HepG2 (cell line): ENCODE results near the gene GJB5. TPM values are rescaled to one million over a fixed set of nuclear protein-coding genes. Genes with fewer than 3 reads are reported as not detected.
A peak's percentile ranks its signal among the peaks of the same experiment; 100 is the strongest.

Source experiments
- HOXA3 ChIP-seq: sonication (generic); formaldehyde crosslinking; IDR thresholded peaks from 2 replicates; pipeline ENCODE4 v1.5.0; 2020; ENCODE audit warnings: missing genetic modification reagents
- MAFF ChIP-seq: IDR thresholded peaks from 2 replicates; pipeline ENCODE4 v1.6.1; 2011; ENCODE audit warnings: low read depth, low read length, improper control_type of control experiment
- NR2C2 ChIP-seq: sonication (generic); formaldehyde crosslinking; IDR thresholded peaks from 2 replicates; pipeline ENCODE4 v1.4.0; 2020; ENCODE audit warnings: missing genetic modification reagents, mild to moderate bottlenecking, moderate library complexity, borderline replicate concordance
- SCMH1 ChIP-seq: sonication (generic); formaldehyde crosslinking; IDR thresholded peaks from 2 replicates; pipeline ENCODE4 v1.9.0; 2021; ENCODE audit warnings: missing genetic modification reagents, mild to moderate bottlenecking, borderline replicate concordance
- SMC3 ChIP-seq: IDR thresholded peaks from 2 replicates; pipeline ENCODE4 v1.6.1; 2011; ENCODE audit warnings: low read length, improper control_type of control experiment
- TARDBP ChIP-seq: sonication (generic); formaldehyde crosslinking; IDR thresholded peaks from 2 replicates; pipeline ENCODE4 v1.8.0; 2022; ENCODE audit warnings: mild to moderate bottlenecking, missing genetic modification reagents
- ZNF335 ChIP-seq: sonication (generic); formaldehyde crosslinking; IDR thresholded peaks from 2 replicates; pipeline ENCODE4 v1.4.0; 2020; ENCODE audit warnings: missing genetic modification reagents
- ZNF501 ChIP-seq: sonication (generic); formaldehyde crosslinking; IDR thresholded peaks from 2 replicates; pipeline ENCODE4 v1.5.1; 2020; ENCODE audit warnings: mild to moderate bottlenecking, moderate library complexity, missing genetic modification reagents
- ZNF589 ChIP-seq: sonication (generic); formaldehyde crosslinking; conservative IDR thresholded peaks from 2 replicates; pipeline ENCODE4 v1.8.0; 2022; ENCODE audit warnings: mild to moderate bottlenecking, moderate library complexity, missing genetic modification reagents
- ZNF710 ChIP-seq: sonication (generic); formaldehyde crosslinking; IDR thresholded peaks from 2 replicates; pipeline ENCODE4 v1.5.0; 2020; ENCODE audit warnings: mild to moderate bottlenecking, missing genetic modification reagents, borderline replicate concordance
- ZNF773 ChIP-seq: sonication (generic); formaldehyde crosslinking; IDR thresholded peaks from 2 replicates; pipeline ENCODE4 v1.4.0; 2020; ENCODE audit warnings: missing genetic modification reagents, borderline replicate concordance
- polyA plus RNA-seq, 8 experiments: library from polyadenylated mRNA; depleted of rRNA in 3 of 8; stranded (reverse) in 7 of 8; unstranded in 1 of 8; fragments of >200 nt; fragmentation: Illumina TruSeq in 4 of 8; extraction: Trizol in 4 of 8; gene quantifications; 2 replicates each; pipeline versions ENCODE4 v1.2.1 to v1.2.3, GENCODE V29; 2011 to 2016; ENCODE audit warnings: low read depth in 4 of 8, missing spikeins in 1 of 8, mixed read lengths in 1 of 8; ENCODE audit not compliant: insufficient read depth in 1 of 8
- total RNA-seq, 5 experiments: library from RNA; depleted of rRNA; stranded (reverse); fragments of >200 nt; fragmentation: Illumina TruSeq; extraction: Trizol; gene quantifications; 2 replicates each; pipeline ENCODE4 v1.2.3, GENCODE V29; 2016; ENCODE audit warnings: low read depth in 1 of 5
- TF ChIP-seq, protein P1 (sequence below): fragments of 450-650 bp; IDR thresholded peaks from 2 replicates; pipeline ENCODE4 v1.6.1; 2016
- TF ChIP-seq, protein P2 (sequence below): sonication (generic); formaldehyde crosslinking; IDR thresholded peaks from 2 replicates; pipeline ENCODE4 v1.4.0; 2020; ENCODE audit warnings: mild to moderate bottlenecking, missing genetic modification reagents
- TF ChIP-seq, protein P3 (sequence below), 2 experiments: sonication (generic) in 1 of 2; formaldehyde crosslinking in 1 of 2; IDR thresholded peaks; 2 replicates each; pipeline versions ENCODE4 v1.4.0 to v1.6.1; 2016 to 2020; ENCODE audit warnings: borderline replicate concordance in 1 of 2, low read depth in 1 of 2, mild to moderate bottlenecking in 1 of 2, missing genetic modification reagents in 1 of 2

Gene GJB5
- total and polyA plus RNA-seq, 2 of the 13 experiments (the other 11 are each of a cell fraction or from before 2014, with no cell fraction given), result not detected

DNA sequence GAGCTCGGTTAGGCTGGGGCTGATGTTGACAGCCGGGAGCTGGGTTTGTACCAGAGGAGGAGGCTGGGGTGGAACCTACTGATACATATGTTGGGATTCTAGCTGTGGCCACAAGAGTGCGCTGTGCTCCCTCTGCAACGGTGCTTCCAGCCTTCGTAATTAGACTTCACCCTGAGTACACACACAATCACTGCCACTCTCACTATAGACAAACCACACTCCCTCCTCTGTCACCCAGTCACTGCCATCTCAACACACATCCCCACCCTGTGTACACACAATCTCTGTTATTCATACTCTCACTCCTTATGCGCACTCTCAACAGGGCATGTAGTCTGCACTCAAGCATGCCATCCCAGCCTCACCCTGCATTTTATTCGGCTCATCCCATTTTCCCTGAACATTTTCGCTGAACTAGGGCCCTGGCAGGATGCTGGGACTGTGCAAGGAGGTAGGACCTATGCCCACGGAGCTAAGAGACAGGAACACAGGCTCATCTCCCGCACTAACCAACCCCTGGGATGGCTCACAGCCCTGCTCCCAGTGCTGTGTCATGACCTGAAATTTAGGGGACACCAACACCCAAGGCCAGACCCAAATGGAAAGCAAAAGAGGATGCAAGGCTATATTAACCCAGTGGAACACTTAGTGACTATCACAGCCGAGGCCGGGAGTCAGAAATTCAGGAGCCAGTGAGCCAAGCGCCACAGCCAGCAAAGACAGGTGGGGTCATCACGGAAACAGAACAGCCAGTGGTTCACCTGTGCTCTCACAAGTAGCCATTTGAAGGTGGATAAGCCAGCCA lies 31.9 kb downstream of the GJB5 start (continued):
- TF ChIP-seq ZNF710 (CRISPR knock-in tag), result no peak
- TF ChIP-seq, protein P1, sequence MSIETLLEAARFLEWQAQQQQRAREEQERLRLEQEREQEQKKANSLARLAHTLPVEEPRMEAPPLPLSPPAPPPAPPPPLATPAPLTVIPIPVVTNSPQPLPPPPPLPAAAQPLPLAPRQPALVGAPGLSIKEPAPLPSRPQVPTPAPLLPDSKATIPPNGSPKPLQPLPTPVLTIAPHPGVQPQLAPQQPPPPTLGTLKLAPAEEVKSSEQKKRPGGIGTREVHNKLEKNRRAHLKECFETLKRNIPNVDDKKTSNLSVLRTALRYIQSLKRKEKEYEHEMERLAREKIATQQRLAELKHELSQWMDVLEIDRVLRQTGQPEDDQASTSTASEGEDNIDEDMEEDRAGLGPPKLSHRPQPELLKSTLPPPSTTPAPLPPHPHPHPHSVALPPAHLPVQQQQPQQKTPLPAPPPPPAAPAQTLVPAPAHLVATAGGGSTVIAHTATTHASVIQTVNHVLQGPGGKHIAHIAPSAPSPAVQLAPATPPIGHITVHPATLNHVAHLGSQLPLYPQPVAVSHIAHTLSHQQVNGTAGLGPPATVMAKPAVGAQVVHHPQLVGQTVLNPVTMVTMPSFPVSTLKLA, result no peak
- TF ChIP-seq, protein P2, sequence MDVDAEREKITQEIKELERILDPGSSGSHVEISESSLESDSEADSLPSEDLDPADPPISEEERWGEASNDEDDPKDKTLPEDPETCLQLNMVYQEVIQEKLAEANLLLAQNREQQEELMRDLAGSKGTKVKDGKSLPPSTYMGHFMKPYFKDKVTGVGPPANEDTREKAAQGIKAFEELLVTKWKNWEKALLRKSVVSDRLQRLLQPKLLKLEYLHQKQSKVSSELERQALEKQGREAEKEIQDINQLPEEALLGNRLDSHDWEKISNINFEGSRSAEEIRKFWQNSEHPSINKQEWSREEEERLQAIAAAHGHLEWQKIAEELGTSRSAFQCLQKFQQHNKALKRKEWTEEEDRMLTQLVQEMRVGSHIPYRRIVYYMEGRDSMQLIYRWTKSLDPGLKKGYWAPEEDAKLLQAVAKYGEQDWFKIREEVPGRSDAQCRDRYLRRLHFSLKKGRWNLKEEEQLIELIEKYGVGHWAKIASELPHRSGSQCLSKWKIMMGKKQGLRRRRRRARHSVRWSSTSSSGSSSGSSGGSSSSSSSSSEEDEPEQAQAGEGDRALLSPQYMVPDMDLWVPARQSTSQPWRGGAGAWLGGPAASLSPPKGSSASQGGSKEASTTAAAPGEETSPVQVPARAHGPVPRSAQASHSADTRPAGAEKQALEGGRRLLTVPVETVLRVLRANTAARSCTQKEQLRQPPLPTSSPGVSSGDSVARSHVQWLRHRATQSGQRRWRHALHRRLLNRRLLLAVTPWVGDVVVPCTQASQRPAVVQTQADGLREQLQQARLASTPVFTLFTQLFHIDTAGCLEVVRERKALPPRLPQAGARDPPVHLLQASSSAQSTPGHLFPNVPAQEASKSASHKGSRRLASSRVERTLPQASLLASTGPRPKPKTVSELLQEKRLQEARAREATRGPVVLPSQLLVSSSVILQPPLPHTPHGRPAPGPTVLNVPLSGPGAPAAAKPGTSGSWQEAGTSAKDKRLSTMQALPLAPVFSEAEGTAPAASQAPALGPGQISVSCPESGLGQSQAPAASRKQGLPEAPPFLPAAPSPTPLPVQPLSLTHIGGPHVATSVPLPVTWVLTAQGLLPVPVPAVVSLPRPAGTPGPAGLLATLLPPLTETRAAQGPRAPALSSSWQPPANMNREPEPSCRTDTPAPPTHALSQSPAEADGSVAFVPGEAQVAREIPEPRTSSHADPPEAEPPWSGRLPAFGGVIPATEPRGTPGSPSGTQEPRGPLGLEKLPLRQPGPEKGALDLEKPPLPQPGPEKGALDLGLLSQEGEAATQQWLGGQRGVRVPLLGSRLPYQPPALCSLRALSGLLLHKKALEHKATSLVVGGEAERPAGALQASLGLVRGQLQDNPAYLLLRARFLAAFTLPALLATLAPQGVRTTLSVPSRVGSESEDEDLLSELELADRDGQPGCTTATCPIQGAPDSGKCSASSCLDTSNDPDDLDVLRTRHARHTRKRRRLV, result no peak
- no peak for TF ChIP-seq MAFF
- no peak for TF ChIP-seq ZNF773 (CRISPR knock-in tag)
- TF ChIP-seq, protein P3, sequence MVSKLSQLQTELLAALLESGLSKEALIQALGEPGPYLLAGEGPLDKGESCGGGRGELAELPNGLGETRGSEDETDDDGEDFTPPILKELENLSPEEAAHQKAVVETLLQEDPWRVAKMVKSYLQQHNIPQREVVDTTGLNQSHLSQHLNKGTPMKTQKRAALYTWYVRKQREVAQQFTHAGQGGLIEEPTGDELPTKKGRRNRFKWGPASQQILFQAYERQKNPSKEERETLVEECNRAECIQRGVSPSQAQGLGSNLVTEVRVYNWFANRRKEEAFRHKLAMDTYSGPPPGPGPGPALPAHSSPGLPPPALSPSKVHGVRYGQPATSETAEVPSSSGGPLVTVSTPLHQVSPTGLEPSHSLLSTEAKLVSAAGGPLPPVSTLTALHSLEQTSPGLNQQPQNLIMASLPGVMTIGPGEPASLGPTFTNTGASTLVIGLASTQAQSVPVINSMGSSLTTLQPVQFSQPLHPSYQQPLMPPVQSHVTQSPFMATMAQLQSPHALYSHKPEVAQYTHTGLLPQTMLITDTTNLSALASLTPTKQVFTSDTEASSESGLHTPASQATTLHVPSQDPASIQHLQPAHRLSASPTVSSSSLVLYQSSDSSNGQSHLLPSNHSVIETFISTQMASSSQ (IDR thresholded peaks at IDR 0.05; ENCODE audit: low read depth), result no peak
- TF ChIP-seq, protein P3 (CRISPR knock-in tag; IDR thresholded peaks at IDR 0.05; ENCODE audit: borderline replicate concordance), result no peak
- TF ChIP-seq ZNF501, result 0 out of 2 replicates have a peak, but pooled peaks have one; percentile 26
- TF ChIP-seq SCMH1 (CRISPR knock-in tag), result no peak
- no peak for TF ChIP-seq ZNF335 (CRISPR knock-in tag)
- peak; percentile 84 for TF ChIP-seq SMC3
- no peak for TF ChIP-seq HOXA3
- no peak for TF ChIP-seq ZNF589
- 0 out of 2 replicates have a peak, but pooled peaks have one; percentile 25 for TF ChIP-seq TARDBP
- TF ChIP-seq NR2C2 (CRISPR knock-in tag), result no peak
